RWPE1 (cell line): Measurements from ENCODE around the gene IL2RA.

Experiments used
- CTCF ChIA-PET: fragments of 350-600 bp; sonication (Branson Sonifier 250); formaldehyde crosslinking; extraction: SDS; loops from one replicate; lab custom pipeline; 2021; lab: Yijun Ruan, JAX
- POLR2A ChIA-PET: fragments of 400-600 bp; formaldehyde crosslinking; extraction: SDS; loops from one replicate; lab custom pipeline; 2020; ENCODE audit warnings: antibody characterized with exemption; ENCODE audit not compliant: low non-redundant PET; lab: Yijun Ruan, JAX
- DNase-seq: peaks from one replicate; pipeline ENCODE4 v3.0.0; 2012; ENCODE audit warnings: low spot score
- H3K27ac ChIP-seq: fragments of 450-650 bp; 2 replicates; pipeline ENCODE4 v1.5.1; 2017
- TF ChIP-seq, protein P1 (sequence below): fragments of 450-650 bp; conservative IDR thresholded peaks from 2 replicates; pipeline ENCODE4 v1.5.1; 2017; ENCODE audit warnings: low read depth, mild to moderate bottlenecking

IL2RA gene

DNA sequence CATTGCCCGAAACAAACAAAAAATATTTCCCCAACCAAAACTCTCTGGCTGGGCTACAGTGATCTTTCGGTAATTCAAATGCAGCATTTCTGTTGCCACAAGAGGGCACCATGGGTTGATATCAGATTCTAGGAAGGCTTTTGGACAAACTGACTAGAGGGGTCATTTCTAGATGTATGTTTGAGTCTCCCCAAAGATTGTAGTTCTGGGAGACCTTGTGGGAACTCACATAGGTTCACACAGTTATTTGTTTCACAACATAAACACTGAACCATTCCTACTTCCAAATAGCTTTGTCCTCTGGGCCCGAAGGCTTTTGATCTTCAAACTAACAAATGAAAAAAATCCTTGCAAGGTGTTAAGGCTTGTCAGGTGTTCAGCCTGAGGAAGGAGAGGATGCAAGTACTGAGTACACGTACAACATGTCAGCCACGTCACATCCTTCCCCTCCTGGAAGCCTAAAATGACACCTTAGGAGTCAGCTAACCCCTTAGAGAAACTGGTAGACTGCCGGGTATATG is 47.9 kb downstream of the IL2RA start:
- ChIA-PET POLR2A (no interaction called here), CTCF (interaction anchor here (0.5 to 0.9 kb wide), 6 partner anchors 9 to 1511 kb away, joined by 3 read pairs; no protein-coding TSS in a partner anchor)
- DNase-seq: peak; percentile 53
- no peak overlapping the region for H3K27ac ChIP-seq
- TF ChIP-seq, protein P1, sequence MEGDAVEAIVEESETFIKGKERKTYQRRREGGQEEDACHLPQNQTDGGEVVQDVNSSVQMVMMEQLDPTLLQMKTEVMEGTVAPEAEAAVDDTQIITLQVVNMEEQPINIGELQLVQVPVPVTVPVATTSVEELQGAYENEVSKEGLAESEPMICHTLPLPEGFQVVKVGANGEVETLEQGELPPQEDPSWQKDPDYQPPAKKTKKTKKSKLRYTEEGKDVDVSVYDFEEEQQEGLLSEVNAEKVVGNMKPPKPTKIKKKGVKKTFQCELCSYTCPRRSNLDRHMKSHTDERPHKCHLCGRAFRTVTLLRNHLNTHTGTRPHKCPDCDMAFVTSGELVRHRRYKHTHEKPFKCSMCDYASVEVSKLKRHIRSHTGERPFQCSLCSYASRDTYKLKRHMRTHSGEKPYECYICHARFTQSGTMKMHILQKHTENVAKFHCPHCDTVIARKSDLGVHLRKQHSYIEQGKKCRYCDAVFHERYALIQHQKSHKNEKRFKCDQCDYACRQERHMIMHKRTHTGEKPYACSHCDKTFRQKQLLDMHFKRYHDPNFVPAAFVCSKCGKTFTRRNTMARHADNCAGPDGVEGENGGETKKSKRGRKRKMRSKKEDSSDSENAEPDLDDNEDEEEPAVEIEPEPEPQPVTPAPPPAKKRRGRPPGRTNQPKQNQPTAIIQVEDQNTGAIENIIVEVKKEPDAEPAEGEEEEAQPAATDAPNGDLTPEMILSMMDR: peak; percentile 77

DNA sequence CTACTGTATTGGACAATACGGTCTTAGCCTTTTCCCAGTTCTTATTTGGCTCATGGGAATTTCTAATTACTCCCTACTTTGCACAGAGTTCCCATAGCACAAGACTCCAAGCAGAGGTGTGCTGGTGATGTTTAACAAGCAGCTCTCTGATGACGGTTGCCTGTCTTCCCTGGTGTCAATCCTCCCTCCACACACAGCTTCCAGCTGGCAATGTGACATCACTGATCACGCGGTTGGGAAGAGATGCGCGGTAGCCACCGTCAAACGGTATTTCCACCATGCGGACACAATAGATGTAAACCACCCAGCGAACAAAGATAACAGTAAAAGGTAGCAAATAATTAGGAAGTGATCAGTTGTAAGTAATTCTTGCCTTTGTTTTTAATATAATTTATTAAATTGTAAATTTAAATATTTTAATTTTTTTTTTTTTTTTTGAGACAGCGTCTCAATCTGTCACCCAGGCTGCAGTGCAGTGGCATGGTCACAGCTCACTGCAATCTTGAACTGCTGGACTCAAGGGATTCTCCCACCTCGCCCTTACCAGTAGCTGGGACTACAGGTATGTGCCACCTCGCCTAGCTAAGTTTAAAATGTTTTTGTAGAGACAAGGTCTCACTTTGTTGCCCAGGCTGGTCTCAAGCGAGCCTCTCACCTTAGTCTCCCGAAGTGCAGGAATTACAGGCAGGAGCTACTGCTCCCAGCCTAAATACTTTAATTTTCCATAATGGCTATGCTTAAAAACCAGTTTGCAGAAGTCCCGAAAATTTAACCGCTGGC is 48.6 kb downstream of the IL2RA start:
- H3K27ac ChIP-seq: no peak overlapping the region
- TF ChIP-seq, protein P1: no peak
- ChIA-PET POLR2A (no interaction called here), CTCF (interaction anchor here (0.6 to 1.2 kb wide), 4 partner anchors 9 to 218 kb away, joined by 3 to 4 read pairs (median 4); no protein-coding TSS in a partner anchor)
- DNase-seq: no peak

DNA sequence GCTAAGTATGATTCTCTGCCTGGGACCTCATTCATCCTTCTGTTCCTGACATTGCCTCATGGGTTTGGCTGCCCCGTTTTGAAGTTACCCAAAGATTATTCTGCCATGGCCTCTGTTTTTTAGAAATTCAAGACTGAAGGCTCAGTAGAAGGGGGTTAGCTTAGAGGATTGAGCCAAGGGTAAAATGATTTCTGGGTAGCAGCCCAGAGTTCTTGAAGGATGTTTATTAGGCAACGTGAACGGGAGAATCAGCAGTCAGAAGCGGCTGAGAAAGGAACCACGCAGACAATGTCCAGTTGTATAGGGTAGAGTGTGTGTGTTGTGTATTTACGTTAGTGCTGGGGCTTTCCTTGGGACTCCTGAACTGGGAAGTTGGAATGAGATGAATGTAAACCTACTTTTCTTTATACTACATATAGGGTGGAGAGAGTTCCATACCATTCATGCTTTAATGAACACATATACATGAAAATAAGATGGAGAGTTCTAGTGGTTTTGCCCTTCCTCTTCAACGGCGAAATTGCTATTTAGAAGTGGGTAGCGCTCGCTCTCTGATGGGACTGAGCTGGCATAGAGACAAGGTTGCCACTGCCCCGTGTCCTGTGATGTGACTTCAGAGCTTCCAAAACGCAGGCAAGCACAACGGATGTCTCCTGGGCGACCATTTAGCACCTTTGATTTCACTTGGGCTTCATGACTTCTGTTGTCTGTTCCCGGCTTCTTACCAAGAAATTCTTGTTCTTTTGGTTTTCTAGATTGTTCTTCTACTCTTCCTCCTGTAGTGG is 49.9 kb downstream of the IL2RA start:
- POLR2A ChIA-PET: no interaction called here
- CTCF ChIA-PET: interaction anchor here (1.2 kb wide), 1 partner anchor 9 kb away, joined by 4 read pairs; no protein-coding TSS in a partner anchor
- TF ChIP-seq, protein P1: no peak
- no peak overlapping the region for H3K27ac ChIP-seq
- no peak for DNase-seq

DNA sequence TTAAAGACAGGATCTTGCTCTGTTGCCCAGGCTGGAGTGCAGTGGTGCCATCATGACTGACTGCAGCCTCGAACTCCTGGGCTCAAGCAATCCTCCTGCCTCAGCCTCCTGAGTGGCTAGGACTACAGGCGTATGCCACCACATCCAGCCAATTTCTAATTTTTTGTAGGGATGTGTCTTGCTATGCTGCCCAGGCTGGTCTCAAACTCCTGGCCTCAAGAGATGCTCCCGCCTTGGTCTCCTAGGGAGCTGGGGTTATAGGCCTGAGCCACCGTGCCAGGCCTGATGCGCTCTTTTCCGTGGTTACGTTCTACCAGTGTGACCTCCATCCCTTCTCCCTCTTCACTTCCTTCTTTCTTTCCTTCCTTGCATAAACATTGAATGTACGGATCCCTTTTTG is 50.6 kb downstream of the IL2RA start:
- no peak overlapping the region for H3K27ac ChIP-seq
- POLR2A ChIA-PET: no interaction called here
- TF ChIP-seq, protein P1: no peak
- DNase-seq: no peak
- CTCF ChIA-PET: no interaction called here

DNA sequence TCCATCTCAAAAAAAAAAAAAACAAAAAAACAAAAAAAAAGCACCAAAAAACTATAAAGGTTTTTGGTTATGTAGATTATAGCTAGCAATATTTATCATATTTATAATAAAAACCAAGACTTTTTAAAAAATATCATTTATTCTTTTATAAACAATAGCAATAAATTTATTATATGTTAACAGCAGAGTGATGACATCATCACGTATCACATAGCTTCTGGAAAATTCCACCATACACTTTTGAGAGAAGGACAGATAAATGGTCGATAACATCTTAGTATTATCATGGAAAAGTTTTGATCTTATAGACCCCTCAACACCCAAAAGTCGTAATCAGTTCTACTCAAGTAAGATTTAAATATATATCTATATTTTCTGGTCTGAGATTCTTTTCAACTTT is 51.6 kb downstream of the IL2RA start:
- H3K27ac ChIP-seq: no peak overlapping the region
- ChIA-PET CTCF (no interaction called here), POLR2A (no interaction called here)
- TF ChIP-seq, protein P1: no peak
- DNase-seq: no peak

DNA sequence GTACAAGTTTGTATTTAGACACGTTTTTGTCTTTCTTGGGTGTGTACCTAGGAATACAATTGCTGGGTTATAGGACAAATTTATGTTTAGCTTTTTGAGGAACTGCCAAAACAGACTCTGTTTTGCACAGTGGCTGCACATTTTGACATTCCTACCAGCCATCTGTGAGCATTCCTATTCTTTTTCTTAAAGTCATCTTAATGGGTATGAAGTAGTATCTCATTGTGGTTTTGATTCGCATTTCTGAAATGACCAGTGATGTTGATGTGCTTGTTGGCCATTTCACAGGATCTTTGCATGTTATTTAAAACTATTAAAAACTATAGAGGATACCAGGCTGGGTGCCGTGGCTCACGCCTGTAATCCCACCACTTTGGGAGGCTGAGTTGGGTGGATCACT is 52.2 kb downstream of the IL2RA start:
- CTCF ChIA-PET: no interaction called here
- no peak overlapping the region for H3K27ac ChIP-seq
- no peak for DNase-seq
- POLR2A ChIA-PET: no interaction called here
- TF ChIP-seq, protein P1: no peak
